Measurements from ENCODE around the gene PALD1.
"Not testable (repeated sequence)": the region's sequence is repeated elsewhere in the genome, so short reads cannot be mapped to it uniquely, and the experiment has no call there.

The PALD1 gene

GRCh38 chr10:70571236-70571635 is 92.7 kb downstream of the PALD1 start:
- Histone ChIP-seq H3K4me1 (ENCODE audit: control insufficient read depth, insufficient read depth, low read length) (no peaks in the 10 kb centered on the region), H3K9me3 (ENCODE audit: control insufficient read depth, insufficient read depth, low read depth, low read length) (no peaks in the 10 kb centered on the region), H3K27ac (ENCODE audit: low read depth, low read length) (no peak overlapping the region), H3K4me3 (ENCODE audit: low read depth, low read length) (no peak overlapping the region), H3K9ac (ENCODE audit: low read length) (no peak overlapping the region), H3K36me3 (ENCODE audit: control insufficient read depth, insufficient read depth, low read length) (peaks cover 6% of the 10 kb centered on the region), H3K27me3 (ENCODE audit: control insufficient read depth, insufficient read depth, low read length) (no peaks in the 10 kb centered on the region)

- Histone ChIP-seq H3K36me3 (ENCODE audit: control insufficient read depth, insufficient read depth, low read length) (peaks cover 3% of the 10 kb centered on the region; the same call in 1 of the 2 replicates), H3K4me1 (ENCODE audit: control insufficient read depth, insufficient read depth, low read length) (no peaks in the 10 kb centered on the region), H3K27ac (ENCODE audit: low read depth, low read length) (no peak overlapping the region), H3K27me3 (ENCODE audit: control insufficient read depth, insufficient read depth, low read length) (no peaks in the 10 kb centered on the region), H3K9ac (ENCODE audit: low read length) (no peak overlapping the region), H3K4me3 (ENCODE audit: low read depth, low read length) (no peak overlapping the region), H3K9me3 (ENCODE audit: control insufficient read depth, insufficient read depth, low read depth, low read length) (no peaks in the 10 kb centered on the region)
Measured at GRCh38 chr10:70571636-70572439, 93.3 kb downstream of the PALD1 start.

- Histone ChIP-seq H3K4me3 (ENCODE audit: low read depth, low read length) (no peak overlapping the region), H3K36me3 (ENCODE audit: control insufficient read depth, insufficient read depth, low read length) (no peaks in the 10 kb centered on the region), H3K27ac (ENCODE audit: low read depth, low read length) (no peak overlapping the region), H3K27me3 (ENCODE audit: control insufficient read depth, insufficient read depth, low read length) (no peaks in the 10 kb centered on the region), H3K9ac (ENCODE audit: low read length) (no peak overlapping the region), H3K4me1 (ENCODE audit: control insufficient read depth, insufficient read depth, low read length) (no peaks in the 10 kb centered on the region), H3K9me3 (ENCODE audit: control insufficient read depth, insufficient read depth, low read depth, low read length) (no peaks in the 10 kb centered on the region)
Measured at GRCh38 chr10:70573599-70574506, 95.3 kb downstream of the PALD1 start.

GRCh38 chr10:70575486-70575873 is 96.9 kb downstream of the PALD1 start:
- Histone ChIP-seq H3K27me3 (ENCODE audit: control insufficient read depth, insufficient read depth, low read length) (no peaks in the 10 kb centered on the region), H3K4me1 (ENCODE audit: control insufficient read depth, insufficient read depth, low read length) (no peaks in the 10 kb centered on the region), H3K27ac (ENCODE audit: low read depth, low read length) (no peak overlapping the region), H3K4me3 (ENCODE audit: low read depth, low read length) (no peak overlapping the region), H3K9me3 (ENCODE audit: control insufficient read depth, insufficient read depth, low read depth, low read length) (no peaks in the 10 kb centered on the region), H3K9ac (ENCODE audit: low read length) (no peak overlapping the region), H3K36me3 (ENCODE audit: control insufficient read depth, insufficient read depth, low read length) (no peaks in the 10 kb centered on the region)

GRCh38 chr10:70575874-70576802 is 97.6 kb downstream of the PALD1 start:
- no peaks in the 10 kb centered on the region for H3K27me3 ChIP-seq (ENCODE audit: control insufficient read depth, insufficient read depth, low read length)
- H3K4me1 ChIP-seq (ENCODE audit: control insufficient read depth, insufficient read depth, low read length), result no peaks in the 10 kb centered on the region
- H3K9me3 ChIP-seq (ENCODE audit: control insufficient read depth, insufficient read depth, low read depth, low read length), result no peaks in the 10 kb centered on the region
- H3K9ac ChIP-seq (ENCODE audit: low read length), result no peak overlapping the region
- H3K4me3 ChIP-seq (ENCODE audit: low read depth, low read length), result no peak overlapping the region
- no peaks in the 10 kb centered on the region for H3K36me3 ChIP-seq (ENCODE audit: control insufficient read depth, insufficient read depth, low read length)
- no peak overlapping the region for H3K27ac ChIP-seq (ENCODE audit: low read depth, low read length)

- no peak overlapping the region for H3K9ac ChIP-seq (ENCODE audit: low read length)
- no peaks in the 10 kb centered on the region for H3K9me3 ChIP-seq (ENCODE audit: control insufficient read depth, insufficient read depth, low read depth, low read length)
- H3K4me3 ChIP-seq (ENCODE audit: low read depth, low read length), result no peak overlapping the region
- no peak overlapping the region for H3K27ac ChIP-seq (ENCODE audit: low read depth, low read length)
- H3K27me3 ChIP-seq (ENCODE audit: control insufficient read depth, insufficient read depth, low read length), result no peaks in the 10 kb centered on the region
- H3K4me1 ChIP-seq (ENCODE audit: control insufficient read depth, insufficient read depth, low read length), result no peaks in the 10 kb centered on the region
- H3K36me3 ChIP-seq (ENCODE audit: control insufficient read depth, insufficient read depth, low read length), result no peaks in the 10 kb centered on the region
Measured at GRCh38 chr10:70576803-70577517, 98.4 kb downstream of the PALD1 start.

- no peaks in the 10 kb centered on the region for H3K4me1 ChIP-seq (ENCODE audit: control insufficient read depth, insufficient read depth, low read length)
- no peaks in the 10 kb centered on the region for H3K27me3 ChIP-seq (ENCODE audit: control insufficient read depth, insufficient read depth, low read length)
- H3K9ac ChIP-seq (ENCODE audit: low read length), result no peak overlapping the region
- H3K4me3 ChIP-seq (ENCODE audit: low read depth, low read length), result no peak overlapping the region
- no peak overlapping the region for H3K27ac ChIP-seq (ENCODE audit: low read depth, low read length)
- H3K36me3 ChIP-seq (ENCODE audit: control insufficient read depth, insufficient read depth, low read length), result no peaks in the 10 kb centered on the region
- no peaks in the 10 kb centered on the region for H3K9me3 ChIP-seq (ENCODE audit: control insufficient read depth, insufficient read depth, low read depth, low read length)
Measured at GRCh38 chr10:70578371-70578947, 99.9 kb downstream of the PALD1 start.

- H3K4me1 ChIP-seq (ENCODE audit: control insufficient read depth, insufficient read depth, low read length), result peaks cover under 1% of the 10 kb centered on the region
- H3K4me3 ChIP-seq (ENCODE audit: low read depth, low read length), result no peak overlapping the region
- H3K9me3 ChIP-seq (ENCODE audit: control insufficient read depth, insufficient read depth, low read depth, low read length), result no peaks in the 10 kb centered on the region
- no peaks in the 10 kb centered on the region for H3K27me3 ChIP-seq (ENCODE audit: control insufficient read depth, insufficient read depth, low read length)
- no peak overlapping the region for H3K9ac ChIP-seq (ENCODE audit: low read length)
- H3K27ac ChIP-seq (ENCODE audit: low read depth, low read length), result no peak overlapping the region
- no peaks in the 10 kb centered on the region for H3K36me3 ChIP-seq (ENCODE audit: control insufficient read depth, insufficient read depth, low read length)
Measured at GRCh38 chr10:70579234-70580002, 100.9 kb downstream of the PALD1 start.

GRCh38 chr10:70581176-70581575 is 102.6 kb downstream of the PALD1 start:
- not testable (repeated sequence) for H3K27me3 ChIP-seq (ENCODE audit: control insufficient read depth, insufficient read depth, low read length); H3K4me3 ChIP-seq (ENCODE audit: low read depth, low read length); H3K27ac ChIP-seq (ENCODE audit: low read depth, low read length); H3K36me3 ChIP-seq (ENCODE audit: control insufficient read depth, insufficient read depth, low read length); H3K9ac ChIP-seq (ENCODE audit: low read length); H3K9me3 ChIP-seq (ENCODE audit: control insufficient read depth, insufficient read depth, low read depth, low read length)
- H3K4me1 ChIP-seq (ENCODE audit: control insufficient read depth, insufficient read depth, low read length), result peaks cover 14% of the 10 kb centered on the region
